SIG-M5 treated with dmso at 0.1 percent for 504 hours (cell line): ENCODE measurements around the gene PIK3C2G.
"Not testable (repeated sequence)": the region's sequence is repeated elsewhere in the genome, so short reads cannot be mapped to it uniquely, and the experiment has no call there.

Experiments
- DNase-seq: peaks from one replicate; lab custom pipeline; 2025; ENCODE audit not compliant: unreplicated experiment; lab: John Stamatoyannopoulos, UW

Gene PIK3C2G

DNA sequence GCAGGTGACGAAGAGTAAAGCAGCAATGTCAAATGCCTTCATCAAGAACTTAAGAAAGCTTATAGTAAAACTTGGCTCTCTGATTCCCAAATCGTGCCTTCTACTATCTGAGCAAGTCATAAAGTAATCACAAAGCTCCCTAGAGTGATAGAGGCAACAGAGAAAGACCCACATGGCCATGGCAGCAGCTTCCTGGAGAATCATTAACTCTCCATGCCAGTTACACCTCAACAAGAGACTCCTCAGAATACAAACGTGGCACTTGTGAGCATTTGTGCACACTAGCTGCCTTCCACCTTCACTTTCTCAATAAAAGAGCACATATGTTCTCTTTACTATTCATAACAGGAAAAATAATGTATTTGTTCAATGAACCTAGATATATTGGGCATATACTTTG lies 428.5 kb downstream of the PIK3C2G start:
- DNase-seq, result no peak

DNA sequence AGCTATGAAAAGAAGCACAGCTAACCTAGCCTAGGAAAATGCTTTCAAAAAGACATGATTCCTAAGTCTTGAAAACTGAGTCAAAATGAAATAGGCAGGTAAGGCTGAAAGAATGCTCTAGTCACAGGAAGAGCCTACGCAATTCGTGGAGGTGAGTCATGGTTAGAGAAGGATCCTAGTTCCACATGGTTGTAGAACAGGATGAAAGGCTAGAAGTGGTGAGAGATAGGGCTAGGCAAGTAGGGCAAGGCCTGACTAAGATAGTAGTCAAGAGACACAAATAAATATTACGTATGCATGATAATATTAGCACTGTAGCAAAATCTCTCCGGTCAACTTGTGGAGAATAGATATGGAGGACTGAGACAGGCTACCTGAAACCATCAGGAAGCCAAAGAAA lies 429.3 kb downstream of the PIK3C2G start:
- no peak for DNase-seq

DNA sequence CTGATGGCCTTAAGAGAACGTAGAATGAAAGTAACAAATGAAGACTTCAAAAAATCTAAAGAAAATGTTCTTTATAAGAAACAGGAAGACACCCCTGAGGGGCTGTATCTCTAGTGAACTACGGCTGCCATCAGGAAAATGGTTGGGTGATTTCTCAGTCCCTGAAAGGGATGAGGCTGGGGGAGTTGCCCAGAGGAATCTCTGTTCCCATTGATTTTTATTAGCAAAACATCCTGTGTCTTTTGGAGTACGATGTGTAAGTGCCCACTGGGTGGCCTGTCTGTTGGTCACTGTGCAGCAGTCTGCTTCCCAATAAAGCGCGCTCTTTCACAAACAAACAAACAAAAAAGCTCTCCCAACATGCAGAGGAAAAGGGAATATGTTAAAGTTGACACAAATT lies 432.7 kb downstream of the PIK3C2G start:
- not testable (repeated sequence) for DNase-seq

DNA sequence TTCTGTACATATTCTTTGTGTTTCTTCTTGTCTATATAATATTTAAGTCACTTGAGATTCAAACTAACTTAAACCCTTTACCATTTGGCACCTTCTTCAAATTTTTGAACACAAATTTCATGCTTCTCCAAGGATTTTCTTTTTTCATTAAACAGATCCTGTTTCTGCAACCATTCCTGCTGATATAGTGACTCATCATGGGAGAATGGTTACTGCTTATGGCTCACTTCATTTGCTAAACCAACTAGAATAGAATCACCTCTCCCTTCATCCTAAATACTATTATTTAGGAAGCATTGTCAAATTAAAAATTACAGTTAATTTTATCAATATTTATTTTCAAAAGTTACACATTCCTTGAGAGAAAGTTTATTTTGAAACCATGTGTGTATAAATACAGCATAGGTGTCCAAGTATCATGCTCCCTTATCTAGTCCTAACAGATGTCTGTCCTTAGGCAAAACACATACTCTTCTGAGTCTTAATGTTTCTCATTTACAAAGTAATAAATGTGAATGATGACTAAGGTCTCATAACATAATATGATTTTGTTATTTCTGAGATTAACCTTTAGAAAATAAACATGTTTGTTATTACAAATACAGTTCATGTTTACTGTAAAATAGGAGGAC lies 435.8 kb downstream of the PIK3C2G start:
- DNase-seq, result no peak
